Lower leg skin (tissue), 3 donors: Measurements from ENCODE around the gene TOMM22.

Source experiments
- CTCF ChIP-seq, 3 donors: fragments of 450-650 bp; IDR thresholded peaks; one replicate each; pipeline ENCODE4 v1.5.1; 2016; ENCODE audit warnings: antibody characterized with exemption in 3 of 3, mild to moderate bottlenecking in 3 of 3, moderate library complexity in 2 of 3
- POLR2A ChIP-seq, 2 donors: fragments of 450-650 bp; IDR thresholded peaks; one replicate each; pipeline ENCODE4 v1.6.1; 2016 to 2017; ENCODE audit warnings: antibody characterized with exemption in 2 of 2, mild to moderate bottlenecking in 1 of 2, moderate library complexity in 1 of 2

DNA sequence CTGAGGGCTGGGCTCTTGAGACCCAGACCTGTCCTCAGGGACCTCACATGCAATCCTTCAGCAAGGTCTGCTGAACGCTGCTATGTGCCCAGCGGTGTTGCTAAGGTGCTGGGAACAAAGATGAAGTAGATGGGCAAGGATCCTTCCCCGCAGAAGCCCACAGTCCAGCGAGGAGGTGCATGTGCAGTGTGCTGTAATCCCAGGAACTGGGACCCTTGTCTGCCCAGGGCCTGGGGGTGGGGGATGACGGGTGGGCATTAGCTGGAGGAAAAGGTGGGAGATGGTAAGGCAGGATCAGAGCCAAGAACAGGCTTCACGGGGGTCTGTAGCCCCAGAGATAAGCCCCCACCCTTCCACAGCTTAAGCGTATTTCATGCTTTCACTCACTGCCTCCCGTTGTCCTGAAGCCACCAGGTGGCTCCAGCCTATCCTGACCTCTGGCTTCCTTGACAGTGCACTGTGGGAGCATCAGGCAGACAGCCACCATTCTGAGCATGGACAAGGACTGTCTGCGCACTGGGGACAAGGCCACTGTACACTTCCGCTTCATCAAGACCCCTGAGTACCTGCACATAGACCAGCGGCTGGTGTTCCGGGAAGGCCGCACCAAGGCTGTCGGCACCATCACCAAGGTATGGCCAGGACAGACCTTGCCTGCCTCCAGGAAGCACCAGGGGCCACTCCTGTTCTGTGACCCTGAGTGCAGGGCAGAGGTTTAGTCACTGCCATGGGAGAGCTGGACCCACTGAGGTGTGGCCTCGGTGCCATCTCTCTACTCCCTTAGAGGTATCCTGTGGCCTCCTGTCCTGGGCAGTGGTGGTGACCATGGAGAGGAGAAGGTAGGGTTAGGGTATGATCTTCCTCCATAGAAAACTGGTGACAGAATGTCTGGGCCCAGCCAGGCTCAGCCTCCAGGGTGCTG is 46.0 kb downstream of the TOMM22 start:
- TF ChIP-seq POLR2A (IDR thresholded peaks at IDR 0.05) (no peak), CTCF (IDR thresholded peaks at IDR 0.05) (no peak)
